HFF-Myc (cell line): Measurements from ENCODE around the gene MAPKBP1.

ENCODE experiments used
- DNase-seq: peaks from one replicate; pipeline ENCODE4 v3.0.0-alpha.2; 2011; ENCODE audit warnings: low read depth; ENCODE audit errors: extremely low read depth
- H3K4me3 ChIP-seq: replicated peaks from 2 replicates; pipeline ENCODE4 v1.5.1; 2011; ENCODE audit warnings: low read depth, mild to moderate bottlenecking, control low read depth, low read length
- CTCF ChIP-seq: IDR thresholded peaks from 2 replicates; pipeline ENCODE4 v1.5.1; 2012; ENCODE audit warnings: mild to moderate bottlenecking, low read depth, low read length, control low read depth; ENCODE audit errors: missing control alignments

MAPKBP1 gene

GRCh38 chr15:41777421-41777973 is 3.2 kb downstream of the MAPKBP1 start:
- no peak for DNase-seq
- no peak for TF ChIP-seq CTCF
- H3K4me3 ChIP-seq = peak overlapping the region; percentile 56

- H3K4me3 ChIP-seq = peak overlapping the region; percentile 56
- TF ChIP-seq CTCF = no peak
- DNase-seq = no peak
Measured at GRCh38 chr15:41778521-41778920, 4.2 kb downstream of the MAPKBP1 start.

- no peak for TF ChIP-seq CTCF
- no peak overlapping the region for H3K4me3 ChIP-seq
- DNase-seq = no peak
Measured at GRCh38 chr15:41779662-41780157, 5.4 kb downstream of the MAPKBP1 start.

DNA sequence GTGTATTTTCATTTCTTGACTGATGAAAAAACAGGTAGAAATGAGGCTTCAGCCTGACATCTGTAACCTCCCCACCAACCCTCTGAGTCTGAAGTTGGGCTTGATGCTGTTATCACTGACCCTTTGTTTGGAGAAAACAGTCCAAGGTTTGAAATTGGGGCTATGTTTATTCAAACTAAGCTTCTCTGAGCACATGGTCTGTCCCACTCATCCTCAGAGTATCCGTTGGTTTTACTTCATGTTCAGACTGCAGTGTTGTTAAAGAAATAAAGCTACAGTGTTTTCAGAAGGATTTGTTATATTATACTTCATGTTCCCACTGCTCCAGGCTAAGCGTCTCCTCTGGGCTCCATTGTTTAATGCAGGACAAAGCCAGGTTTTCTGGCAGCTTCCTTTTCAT is 6.0 kb downstream of the MAPKBP1 start:
- no peak for TF ChIP-seq CTCF
- DNase-seq = no peak

DNA sequence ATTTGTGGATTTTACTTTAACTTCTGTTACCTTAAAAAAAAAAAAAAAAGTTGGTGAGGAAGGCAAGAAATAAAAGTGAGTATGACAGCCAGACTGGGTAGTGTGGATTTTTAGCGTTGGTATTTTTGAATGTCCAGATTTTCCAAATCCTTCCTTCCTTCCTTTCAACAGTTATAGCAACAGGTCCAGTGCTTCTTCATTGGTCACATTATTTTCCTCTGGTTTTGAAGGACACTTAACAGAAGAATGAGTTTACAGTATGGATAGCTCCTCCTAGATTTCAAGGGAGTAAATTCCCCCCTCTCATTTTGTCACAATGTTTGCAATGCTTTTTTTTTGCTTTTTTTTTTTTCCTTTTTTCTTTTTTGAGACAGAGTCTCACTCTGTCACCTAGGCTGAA is 6.4 kb downstream of the MAPKBP1 start:
- no peak overlapping the region for H3K4me3 ChIP-seq
- no peak for TF ChIP-seq CTCF
- no peak for DNase-seq

More for the DNA sequence above, 6.0 kb downstream of the MAPKBP1 start:
- H3K4me3 ChIP-seq = no peak overlapping the region

DNA sequence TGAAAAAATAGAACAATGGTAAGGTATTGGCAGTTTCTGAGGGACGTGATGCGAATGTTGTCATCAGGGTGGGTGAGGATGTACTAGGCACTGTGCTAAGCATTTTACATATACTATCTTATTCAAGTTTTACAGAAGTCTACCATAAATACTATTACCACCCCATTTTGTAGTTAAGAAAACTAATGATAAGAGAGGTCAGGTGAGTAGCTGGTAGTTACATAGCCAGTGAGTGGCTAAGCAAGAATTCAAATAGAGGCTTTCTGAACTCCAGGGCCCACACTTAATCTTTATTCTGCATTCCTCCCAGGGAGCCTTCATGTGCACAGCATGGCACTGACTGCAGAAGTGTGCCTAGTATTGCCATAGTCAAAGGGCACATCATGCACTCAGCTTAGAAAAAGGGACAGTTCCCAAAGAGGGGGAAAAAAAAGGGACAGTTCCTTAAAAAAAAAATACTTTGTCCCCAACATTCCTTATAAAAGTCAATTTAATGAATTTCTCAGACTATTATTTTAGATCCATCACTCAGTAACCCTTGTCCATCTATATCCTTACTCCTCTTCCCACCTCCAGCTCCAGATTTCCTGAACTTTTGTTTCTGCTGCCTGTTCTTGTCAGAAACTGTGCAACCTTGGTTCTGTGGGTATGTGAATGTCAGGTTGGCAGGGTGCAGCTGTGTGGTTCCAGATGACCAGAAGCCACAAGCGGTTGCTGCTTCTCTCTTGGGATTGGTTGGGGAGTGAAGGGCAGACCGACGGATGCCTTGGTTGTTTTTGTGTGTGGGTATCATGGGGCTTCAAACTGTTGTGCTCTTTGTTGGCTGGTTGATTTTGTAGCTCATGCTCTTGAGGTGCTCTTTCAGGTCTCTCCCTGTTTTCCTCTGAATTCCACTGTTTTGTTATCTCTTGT is 8.3 kb downstream of the MAPKBP1 start:
- H3K4me3 ChIP-seq = no peak overlapping the region
- TF ChIP-seq CTCF = no peak
- DNase-seq = no peak
